HG03460 (cell line): ENCODE measurements around the gene PRKG1.

ENCODE experiments used
- ATAC-seq: cut with Tn5 transposase; IDR thresholded peaks from one replicate; pipeline ENCODE4 v1.9.1; 2021; ENCODE audit not compliant: unreplicated experiment

The PRKG1 gene

DNA sequence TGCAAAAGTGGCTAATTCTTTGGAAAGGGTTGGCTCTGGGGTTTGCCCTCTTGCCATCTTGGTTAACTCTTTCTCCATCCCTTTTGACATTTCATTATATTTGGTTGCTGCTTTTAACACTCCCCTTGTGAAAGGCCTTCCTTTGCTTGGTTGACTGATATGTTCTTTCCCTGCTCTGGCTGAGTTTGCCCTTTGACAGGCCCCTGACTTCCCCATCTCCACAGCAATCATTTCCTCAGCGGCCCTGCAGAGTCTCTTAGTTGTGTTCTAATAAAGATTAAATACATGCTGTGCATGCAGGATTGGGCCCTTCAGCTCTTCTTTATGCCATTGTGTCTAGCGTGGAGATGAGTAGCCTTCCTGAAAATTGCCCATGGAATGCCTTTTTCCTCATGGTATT is 709.7 kb downstream of the PRKG1 start:
- no peak for ATAC-seq

DNA sequence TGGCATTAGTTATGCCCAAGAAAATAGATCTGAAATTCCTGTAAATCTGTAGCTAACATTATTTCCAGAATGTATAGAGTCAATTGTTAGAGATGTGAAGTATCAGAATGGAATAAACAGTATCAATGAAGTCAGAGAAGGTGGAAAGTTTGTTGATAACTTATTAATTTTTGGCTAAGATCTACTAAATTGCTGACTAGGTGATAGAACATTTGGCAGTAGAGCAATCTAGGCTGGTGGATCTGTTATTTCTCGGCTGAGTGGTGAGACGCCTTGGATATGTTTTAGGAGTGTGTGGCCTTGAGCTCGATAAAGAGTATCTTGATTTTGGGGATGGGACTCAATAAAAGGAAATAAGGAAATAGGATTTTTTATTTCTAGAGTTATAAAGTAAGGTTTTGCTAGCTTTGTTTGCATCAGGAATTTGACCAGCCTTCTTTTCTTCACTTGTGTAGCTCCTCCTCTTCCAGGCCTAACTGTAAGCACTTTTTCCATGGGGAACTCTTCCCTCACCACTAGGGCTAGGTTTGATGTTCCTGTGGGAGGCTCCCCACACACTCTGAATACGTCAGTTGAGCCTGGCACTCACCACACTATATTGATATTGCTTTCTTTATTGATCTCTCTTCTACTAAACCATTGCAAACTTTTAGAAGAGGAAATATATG is 711.9 kb downstream of the PRKG1 start:
- ATAC-seq = no peak

GRCh38 chr10:51786684-51787035 is 712.4 kb downstream of the PRKG1 start:
- ATAC-seq = no peak

DNA sequence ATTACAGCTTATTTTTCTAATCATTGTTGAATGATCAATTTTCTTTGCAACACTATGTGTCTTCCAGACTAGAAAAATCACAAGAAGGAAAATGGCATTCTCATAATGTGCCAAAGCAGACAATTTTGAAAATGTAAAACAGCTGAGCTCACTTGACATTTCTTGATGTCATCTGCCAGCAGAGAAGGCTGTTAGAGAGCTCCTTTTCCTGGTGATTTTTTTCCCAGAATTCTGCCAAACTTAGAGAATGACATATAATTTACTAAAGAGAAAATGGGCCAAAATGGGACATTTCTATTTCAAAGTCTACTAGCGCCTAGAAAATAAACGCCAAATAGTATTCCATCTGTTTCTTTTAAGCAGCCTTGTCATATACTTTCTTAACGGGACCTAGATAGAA is 714.0 kb downstream of the PRKG1 start:
- ATAC-seq = no peak

DNA sequence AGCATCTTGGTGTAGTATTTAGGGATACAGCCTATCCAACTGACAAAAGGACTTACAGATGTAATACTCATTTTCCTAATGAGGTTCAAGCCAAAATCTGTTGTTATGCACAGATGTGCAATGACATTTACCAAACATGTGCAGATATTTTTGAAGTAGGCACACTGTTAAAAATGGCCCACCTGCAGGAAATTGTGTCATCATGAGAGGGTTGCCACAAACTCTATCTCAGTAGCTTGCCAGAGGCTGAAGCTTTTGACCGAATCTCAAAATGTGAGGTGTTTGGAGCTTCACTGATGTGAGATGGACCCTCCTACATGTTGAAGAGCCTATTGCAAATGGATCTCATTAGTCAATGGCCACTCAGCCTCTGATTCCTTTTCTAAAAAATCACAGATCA is 714.8 kb downstream of the PRKG1 start:
- no peak for ATAC-seq

GRCh38 chr10:51789903-51790302 is 715.6 kb downstream of the PRKG1 start:
- no peak for ATAC-seq

DNA sequence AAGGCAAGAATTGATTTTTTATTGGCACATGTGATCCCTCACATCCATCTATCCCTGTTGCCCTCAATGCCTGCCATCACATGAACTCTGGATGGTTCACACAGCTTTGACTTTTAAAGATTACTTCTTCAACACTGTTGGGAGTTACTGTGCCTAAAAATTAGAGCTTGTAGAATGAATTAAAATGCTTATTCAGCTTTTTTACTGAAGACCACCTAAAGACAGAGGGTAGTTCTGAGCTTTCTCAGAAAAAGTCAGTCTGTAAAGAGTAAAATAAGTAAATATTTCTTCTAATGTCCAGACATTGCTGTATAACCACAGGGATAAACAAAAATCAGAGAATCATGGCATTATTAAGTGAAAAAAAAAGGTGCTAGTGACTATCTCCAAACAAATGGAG is 718.4 kb downstream of the PRKG1 start:
- no peak for ATAC-seq

GRCh38 chr10:51800121-51800520 is 725.8 kb downstream of the PRKG1 start:
- ATAC-seq = no peak

DNA sequence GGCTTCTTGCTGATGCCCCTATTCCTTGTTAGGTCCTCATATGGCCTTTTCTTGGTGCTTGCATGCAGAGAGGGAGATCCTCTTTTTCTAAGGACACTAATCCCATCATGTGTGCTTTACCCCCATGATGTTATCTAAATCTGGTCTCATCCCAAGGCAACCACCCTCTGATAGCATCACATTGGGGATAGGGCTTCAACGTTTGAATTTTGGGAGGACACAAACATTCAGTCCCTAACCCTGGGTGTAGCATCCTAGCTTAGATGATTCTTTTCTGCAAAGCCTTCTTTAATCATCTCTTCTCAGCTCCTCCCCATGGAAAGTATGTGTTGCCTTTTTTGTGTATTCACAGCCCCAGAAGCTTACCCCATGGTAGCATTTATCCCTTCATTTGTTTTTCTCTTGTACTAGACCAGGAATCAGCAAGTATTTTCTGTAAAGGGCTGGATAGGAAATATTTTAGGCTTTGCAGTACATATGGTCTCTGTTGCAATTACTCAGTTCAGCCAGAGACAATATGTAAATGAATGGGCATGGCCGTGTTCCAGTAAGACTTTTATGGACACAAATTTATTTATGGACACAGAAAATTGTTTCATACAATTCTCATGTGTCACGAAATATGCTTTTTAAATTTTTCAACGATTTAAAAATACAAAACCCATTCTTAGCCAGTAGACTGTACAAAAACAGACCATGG is 726.6 kb downstream of the PRKG1 start:
- ATAC-seq = no peak

DNA sequence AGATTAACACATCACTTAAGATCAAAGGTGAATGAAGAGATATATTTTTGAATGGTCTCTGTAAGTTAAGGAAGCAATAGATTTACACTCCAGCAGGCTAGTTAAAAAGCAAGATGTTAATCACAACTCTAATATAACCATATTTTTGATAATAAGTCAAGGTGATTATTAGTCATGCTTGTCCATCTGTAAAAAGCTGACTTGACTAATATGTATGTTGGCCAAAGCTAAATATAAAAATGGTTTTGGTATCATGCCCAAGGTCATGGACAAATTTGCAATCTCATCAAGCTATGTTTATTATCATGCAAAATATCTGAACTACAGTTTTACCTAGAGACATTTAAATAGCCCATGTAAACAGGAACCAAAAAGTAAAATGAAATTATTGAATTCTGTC is 727.7 kb downstream of the PRKG1 start:
- ATAC-seq = no peak

GRCh38 chr10:51804866-51805265 is 730.6 kb downstream of the PRKG1 start:
- ATAC-seq = no peak

DNA sequence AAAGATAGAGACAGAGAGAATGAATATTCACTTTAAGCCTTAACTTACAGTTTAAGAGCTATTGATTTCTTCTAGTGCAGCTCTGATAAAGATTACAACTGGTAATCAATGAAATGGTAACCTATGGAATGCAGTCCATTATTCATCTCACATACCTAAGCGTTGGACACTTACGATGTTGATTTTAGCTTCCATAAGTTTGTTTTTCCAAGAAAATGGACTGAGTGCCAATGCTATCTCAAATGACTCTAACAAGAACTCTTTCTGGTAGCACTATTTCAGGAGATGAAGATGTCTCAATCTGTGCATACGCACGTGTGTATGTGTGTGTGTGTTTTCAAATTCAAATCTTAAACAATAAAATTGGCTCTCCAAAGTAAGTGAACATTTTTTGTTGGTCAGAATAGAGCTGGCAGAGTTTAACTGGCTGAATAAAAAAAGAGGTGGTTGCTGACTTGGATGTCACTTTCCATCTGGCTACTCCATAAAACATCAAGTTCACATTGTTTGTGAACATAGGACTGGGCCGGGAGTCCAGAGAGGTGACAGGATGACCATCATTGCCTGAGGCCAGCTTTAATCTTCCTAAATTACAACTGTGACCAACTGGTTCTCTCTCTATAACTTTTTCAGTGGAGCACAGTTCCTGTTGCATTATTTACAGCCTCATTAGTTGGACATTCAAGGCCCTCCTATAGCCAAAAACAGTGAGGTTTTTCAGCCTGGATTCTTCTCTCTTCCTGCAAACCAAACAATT is 732.0 kb downstream of the PRKG1 start:
- ATAC-seq = no peak

GRCh38 chr10:51808187-51808586 is 733.9 kb downstream of the PRKG1 start:
- ATAC-seq = no peak

GRCh38 chr10:51815723-51816122 is 741.4 kb downstream of the PRKG1 start:
- ATAC-seq = no peak

DNA sequence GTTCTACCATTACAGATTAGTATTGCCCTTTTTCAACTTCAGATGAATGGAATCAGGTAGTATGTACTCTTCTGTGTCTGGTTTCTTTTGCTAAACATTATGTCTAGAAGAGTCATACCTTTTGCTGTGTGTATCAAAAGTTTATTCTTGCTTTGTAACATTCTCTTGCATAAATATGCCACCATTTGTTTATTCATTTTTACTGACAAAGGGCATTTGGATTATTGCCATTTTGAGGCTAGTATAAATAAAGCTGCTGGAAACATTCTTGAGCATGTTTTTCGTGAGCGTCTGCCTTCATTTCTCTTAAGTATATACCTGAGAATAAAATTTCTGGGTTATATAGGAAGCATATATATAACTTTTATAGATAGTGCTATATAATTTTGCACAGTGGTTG is 746.8 kb downstream of the PRKG1 start:
- ATAC-seq = no peak

- ATAC-seq = no peak
Observed at GRCh38 chr10:51821745-51822144, 747.5 kb downstream of the PRKG1 start.

- ATAC-seq = no peak
Observed at GRCh38 chr10:51832652-51833383, 758.5 kb downstream of the PRKG1 start.

GRCh38 chr10:51834548-51834947 is 760.3 kb downstream of the PRKG1 start:
- ATAC-seq = no peak

DNA sequence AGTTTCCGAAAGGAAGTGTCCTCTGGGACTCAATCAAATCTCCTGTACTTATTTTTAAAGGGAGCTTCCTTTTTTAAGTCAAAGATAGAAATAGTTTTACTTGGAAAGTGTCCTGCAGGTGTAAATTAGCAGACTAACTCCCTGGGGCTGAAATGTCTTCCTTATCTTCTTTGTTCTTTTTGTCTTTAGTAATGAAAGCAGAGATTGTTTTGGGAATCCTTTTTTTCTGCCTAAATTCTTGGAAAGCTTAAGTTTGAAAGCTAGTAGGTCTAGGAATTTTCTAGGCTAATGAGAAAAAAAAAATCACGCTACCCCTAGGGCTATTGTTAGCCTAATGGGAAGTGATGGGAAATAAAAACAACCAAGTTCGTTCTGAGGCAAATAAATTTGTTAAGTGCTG is 764.2 kb downstream of the PRKG1 start:
- no peak for ATAC-seq

DNA sequence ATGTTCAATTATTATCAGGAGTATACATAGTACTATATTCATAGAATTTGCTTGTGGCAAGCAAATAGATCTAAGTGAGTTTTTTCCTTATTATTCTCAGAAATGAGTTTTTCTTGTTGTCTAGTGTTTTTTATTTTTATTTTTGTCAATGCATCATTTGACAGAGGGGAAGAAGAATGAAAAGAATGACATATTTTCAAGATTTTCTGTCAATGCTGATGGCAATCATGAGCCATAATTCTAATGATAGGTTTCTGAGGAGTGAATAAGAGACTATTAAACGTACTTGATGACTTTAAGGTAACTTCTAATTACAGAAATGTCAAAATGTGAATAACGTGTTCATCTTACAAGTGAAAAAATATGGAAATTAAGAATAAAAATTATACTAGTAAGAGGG is 769.7 kb downstream of the PRKG1 start:
- ATAC-seq = no peak

DNA sequence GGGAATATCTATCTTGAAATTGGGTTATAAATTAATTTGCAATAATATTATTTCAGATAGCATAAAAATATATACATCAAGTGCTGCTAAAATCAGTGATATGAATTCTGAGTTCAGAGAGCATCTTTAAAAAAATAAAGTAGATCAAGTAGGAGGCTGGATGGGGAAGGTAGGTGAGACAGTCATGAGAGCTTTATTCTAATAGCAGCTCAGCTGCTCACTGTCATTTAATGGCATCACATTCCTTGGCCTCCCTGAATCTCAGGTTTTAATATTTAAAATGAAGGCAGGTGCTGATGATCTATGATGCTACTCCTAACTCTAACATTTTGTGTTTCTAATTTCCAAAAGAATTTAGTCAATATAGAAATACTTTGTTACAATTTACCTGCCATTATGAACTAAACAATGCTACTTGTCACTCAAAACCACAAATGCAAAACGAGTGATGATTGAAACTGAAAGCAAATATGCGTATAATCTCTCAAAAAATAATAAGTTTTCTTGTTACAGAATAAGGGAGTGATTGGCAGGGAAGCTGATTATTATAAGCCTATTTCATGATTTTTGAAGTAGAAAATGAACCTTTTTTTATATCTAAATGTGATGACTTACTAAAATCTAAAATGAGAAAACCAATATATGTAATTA is 772.7 kb downstream of the PRKG1 start:
- ATAC-seq = no peak
